ENCODE data around the gene SH2D1B. TPM values are rescaled to one million over a fixed set of nuclear protein-coding genes. Genes with fewer than 3 reads are reported as not detected.
"Not testable (repeated sequence)": the region's sequence is repeated elsewhere in the genome, so short reads cannot be mapped to it uniquely, and the experiment has no call there.

The SH2D1B gene, protein sequence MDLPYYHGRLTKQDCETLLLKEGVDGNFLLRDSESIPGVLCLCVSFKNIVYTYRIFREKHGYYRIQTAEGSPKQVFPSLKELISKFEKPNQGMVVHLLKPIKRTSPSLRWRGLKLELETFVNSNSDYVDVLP
- total RNA-seq (10 to 100 TPM in 1 of 7 donors, 1 to 10 TPM in 6; 4.3 to 11.0 (median 5.0) TPM), polyA plus RNA-seq (1 to 10 TPM in 1 of 3 donors, under 1 TPM in 2; 0.85 to 1.5 (median 0.98) TPM)
- long read RNA-seq, donor 1: 0 reads
- long read RNA-seq, donor 2, partial matches to known transcripts: 0 of 1 reads
- long read RNA-seq, donor 2, other reads (novel, unspliced or antisense): 0 of 1 reads

GRCh38 chr1:162412002-162412401, at the start of gene SH2D1B:
TSS of gene SH2D1B (minus strand) at chr1:162412136. CDS start at chr1:162412016, 120 bp downstream.
- no peaks in the 10 kb centered on the region for H3K9me3 ChIP-seq
- H3K4me1 ChIP-seq: peaks cover 0 to 18% (median 0%) of the 10 kb centered on the region in 6 donors
- intact Hi-C loops (cut with DNase I; ENCODE audit: low total_unique reads): no loop called here
- H3K36me3 ChIP-seq: no peaks in the 10 kb centered on the region
- TF ChIP-seq CTCF (IDR thresholded peaks at IDR 0.05 in 8 of 11, conservative IDR thresholded peaks at IDR 0.05 in 3 of 11) (no peak), POLR2A (IDR thresholded peaks at IDR 0.05) (no peak), POLR2AphosphoS5 (IDR thresholded peaks at IDR 0.05) (peak in 1 of 3 donors; percentile 32)
- 64 to 87% (median 71%) methylated on average over 3 of the region's 3 CpGs for WGBS, 5 donors
- H3K4me3 ChIP-seq: peak within 1 kb of the TSS in 3 of 8 donors; percentile 11 to 50 (median 13)
- no peak for DNase-seq
- peak within 1 kb of the TSS in 3 of 8 donors; percentile 27 to 53 (median 30) for H3K27ac ChIP-seq
- peaks cover 0 to 11% (median 0%) of the 10 kb centered on the region in 7 donors for H3K27me3 ChIP-seq (replicated peaks in 1 of 7)

GRCh38 chr1:162458236-162458635, 46.3 kb upstream of the SH2D1B start:
- no peaks in the 10 kb centered on the region for H3K27me3 ChIP-seq (replicated peaks in 1 of 7)
- intact Hi-C loops (cut with DNase I; ENCODE audit: low total_unique reads): no loop called here
- 90 to 96% (median 94%) methylated on average over 5 of the region's 5 CpGs for WGBS, 5 donors
- DNase-seq: no peak
- H3K9me3 ChIP-seq: peaks cover 0 to 4% (median 0%) of the 10 kb centered on the region in 8 donors
- no peak overlapping the region for H3K4me3 ChIP-seq
- H3K27ac ChIP-seq: no peak overlapping the region
- no peak for TF ChIP-seq CTCF (IDR thresholded peaks at IDR 0.05 in 8 of 11, conservative IDR thresholded peaks at IDR 0.05 in 3 of 11)
- H3K36me3 ChIP-seq: no peaks in the 10 kb centered on the region
- H3K4me1 ChIP-seq: no peaks in the 10 kb centered on the region

- no peak for DNase-seq
- no peak for TF ChIP-seq POLR2AphosphoS5 (IDR thresholded peaks at IDR 0.05)
- TF ChIP-seq POLR2A (IDR thresholded peaks at IDR 0.05): no peak
- no peak for TF ChIP-seq CTCF (IDR thresholded peaks at IDR 0.05 in 8 of 11, conservative IDR thresholded peaks at IDR 0.05 in 3 of 11)
- WGBS, 5 donors: 80 to 92% (median 90%) methylated on average over 4 of the region's 4 CpGs
- H3K36me3 ChIP-seq: no peaks in the 10 kb centered on the region
- H3K4me1 ChIP-seq: no peaks in the 10 kb centered on the region
- peaks cover 0 to 4% (median 0%) of the 10 kb centered on the region in 7 donors for H3K27me3 ChIP-seq (replicated peaks in 1 of 7)
- no peak overlapping the region for H3K27ac ChIP-seq
- intact Hi-C loops (cut with DNase I; ENCODE audit: low total_unique reads): no loop called here
- no peak overlapping the region for H3K4me3 ChIP-seq
- H3K9me3 ChIP-seq: peaks cover 0 to 4% (median 0%) of the 10 kb centered on the region in 8 donors
Measured at GRCh38 chr1:162456323-162456722, 44.4 kb upstream of the SH2D1B start.

- H3K36me3 ChIP-seq; H3K9me3 ChIP-seq; H3K4me3 ChIP-seq; DNase-seq; H3K27me3 ChIP-seq (replicated peaks in 1 of 7); H3K4me1 ChIP-seq; intact Hi-C loops (cut with DNase I; ENCODE audit: low total_unique reads); H3K27ac ChIP-seq: not testable (repeated sequence)
- WGBS, 5 donors: 85 to 100% (median 96%) methylated on average over 1 to 3 of the region's 3 CpGs
Measured at GRCh38 chr1:162454361-162454760, 42.4 kb upstream of the SH2D1B start.

Measured in spleen (tissue), 13 donors.